NCI-H446 treated with DMSO at 0.1 percent for 48 hours (cell line): ENCODE data around the gene RBFOX2.

ENCODE experiments used
- DNase-seq: peaks from one replicate; lab custom pipeline; 2025; lab: John Stamatoyannopoulos, UW

The RBFOX2 gene

GRCh38 chr22:35930933-35931332, 97.7 kb downstream of the RBFOX2 start:
- DNase-seq: peak; percentile 25

DNA sequence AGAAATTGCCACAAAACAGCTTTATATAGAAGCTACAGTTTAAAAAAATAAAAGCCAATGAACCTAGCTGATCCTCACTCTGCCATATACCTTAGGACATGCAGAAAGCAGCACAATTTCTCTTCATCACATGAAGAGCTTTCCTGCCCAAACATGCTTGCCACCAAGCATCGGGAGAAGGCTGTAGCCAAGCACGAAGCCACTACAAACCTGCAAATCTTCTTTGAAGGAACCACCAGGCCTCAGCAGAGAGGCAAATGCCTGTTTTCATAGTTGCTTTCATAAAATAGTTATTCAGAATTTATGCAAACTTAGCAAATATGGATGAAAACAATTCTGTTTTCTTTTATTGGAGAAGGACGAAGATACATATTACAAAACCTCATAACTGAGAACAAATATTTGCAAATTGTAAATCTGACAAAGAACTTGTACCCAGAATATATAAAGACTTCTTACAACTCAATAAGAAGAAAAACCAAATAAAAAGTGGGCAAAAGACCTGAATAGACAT, 100.3 kb downstream of the RBFOX2 start:
- no peak for DNase-seq

GRCh38 chr22:35923026-35923425, 105.6 kb downstream of the RBFOX2 start:
- DNase-seq: no peak

- DNase-seq: peak; percentile 56
Measured at GRCh38 chr22:35921777-35922176, 106.8 kb downstream of the RBFOX2 start.

DNA sequence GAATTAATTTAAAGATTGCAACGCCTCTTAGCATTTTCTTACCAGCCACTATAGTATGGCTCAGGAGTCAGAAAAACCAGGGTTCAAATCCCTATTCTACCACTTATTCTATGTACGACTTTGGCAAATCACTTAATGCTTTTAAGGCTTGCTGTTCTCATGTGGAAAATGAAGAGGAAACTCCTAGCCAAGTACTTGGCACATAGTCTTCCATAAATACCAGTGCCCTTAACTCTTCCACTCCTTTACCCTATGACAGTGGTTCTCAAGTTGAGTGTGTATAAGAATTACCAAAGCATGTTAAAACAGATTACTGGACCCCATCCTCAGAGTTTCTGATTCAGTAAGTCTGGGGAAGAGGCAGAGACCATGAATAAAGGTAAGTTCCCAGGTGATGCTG, 107.6 kb downstream of the RBFOX2 start:
- no peak for DNase-seq

- DNase-seq: no peak
Measured at GRCh38 chr22:35919002-35919542, 109.6 kb downstream of the RBFOX2 start.

DNA sequence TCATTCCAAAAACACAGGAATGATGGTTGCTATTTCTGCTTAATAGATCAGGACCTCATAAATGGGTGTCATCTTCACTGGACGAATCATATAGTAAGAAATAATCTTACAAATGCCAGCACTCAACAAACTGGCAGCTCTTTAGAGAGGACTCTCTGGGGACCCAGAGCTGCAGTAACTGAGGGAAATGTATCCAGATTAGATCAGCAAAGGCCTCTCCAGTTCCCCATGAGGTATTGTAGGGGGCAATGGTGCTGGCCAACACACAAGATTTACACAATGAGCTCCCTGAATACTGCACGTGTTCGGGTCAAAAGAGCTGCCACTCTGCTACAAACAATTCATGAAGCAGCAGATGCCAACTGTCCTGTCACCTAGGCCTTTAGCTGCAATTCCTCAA, 110.2 kb downstream of the RBFOX2 start:
- DNase-seq: no peak

GRCh38 chr22:35917651-35918050, 111.0 kb downstream of the RBFOX2 start:
- no peak for DNase-seq

GRCh38 chr22:35915477-35916013, 113.1 kb downstream of the RBFOX2 start:
- DNase-seq: no peak

DNA sequence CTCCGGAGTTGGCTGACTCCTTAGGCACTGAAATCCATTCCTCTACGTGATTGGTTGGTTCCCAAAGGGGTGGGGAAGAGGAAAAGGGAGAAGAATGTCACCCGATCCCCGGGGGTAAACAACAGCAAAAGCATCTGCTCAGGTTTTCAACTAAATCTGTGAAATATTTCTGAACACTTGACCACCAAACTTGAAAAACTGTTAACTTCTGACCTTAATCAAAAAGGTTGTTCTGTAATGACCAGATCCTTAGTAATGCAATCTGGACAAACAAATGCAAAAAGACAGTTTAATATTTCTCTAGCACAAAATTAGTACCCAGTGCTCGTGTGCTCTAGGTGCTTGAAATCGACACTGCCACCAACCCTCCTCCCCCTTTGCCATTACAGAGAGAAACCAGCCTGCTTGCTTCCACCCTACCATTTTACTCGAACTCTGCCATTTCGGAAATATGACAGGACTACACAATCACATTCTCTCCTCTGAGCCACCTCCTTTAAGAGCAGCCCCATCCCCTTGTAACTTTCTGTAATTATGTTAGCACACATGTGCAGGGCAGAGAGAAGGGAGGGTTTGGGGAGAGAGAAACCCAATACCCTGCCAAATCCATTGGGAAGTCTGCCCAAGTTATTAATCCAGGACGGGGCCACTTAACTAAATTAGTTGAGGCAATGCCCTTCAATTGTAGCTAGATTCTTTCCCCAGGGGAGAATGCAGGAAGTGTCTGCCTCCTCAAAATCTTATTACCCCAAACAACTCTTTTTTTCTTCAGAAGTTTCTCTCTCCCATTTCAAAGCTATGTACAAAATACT, 113.8 kb downstream of the RBFOX2 start:
- peak; percentile 93 for DNase-seq

DNA sequence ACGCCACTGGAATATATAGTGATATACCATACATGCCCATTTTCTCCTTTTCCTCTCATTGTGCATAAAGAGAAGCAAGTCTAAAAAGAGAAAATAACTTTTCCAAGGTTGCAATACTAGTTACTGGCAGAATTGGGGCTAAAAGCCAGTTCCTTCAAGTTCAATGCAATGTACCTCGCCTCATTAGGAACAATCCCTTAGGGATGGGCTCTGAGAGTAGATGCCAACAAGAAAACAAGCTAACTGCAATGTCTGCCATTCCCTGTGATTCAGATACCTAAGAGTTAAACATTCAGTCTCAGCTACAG, 114.3 kb downstream of the RBFOX2 start:
- no peak for DNase-seq

- DNase-seq: no peak
Measured at GRCh38 chr22:35913925-35914324, 114.7 kb downstream of the RBFOX2 start.

DNA sequence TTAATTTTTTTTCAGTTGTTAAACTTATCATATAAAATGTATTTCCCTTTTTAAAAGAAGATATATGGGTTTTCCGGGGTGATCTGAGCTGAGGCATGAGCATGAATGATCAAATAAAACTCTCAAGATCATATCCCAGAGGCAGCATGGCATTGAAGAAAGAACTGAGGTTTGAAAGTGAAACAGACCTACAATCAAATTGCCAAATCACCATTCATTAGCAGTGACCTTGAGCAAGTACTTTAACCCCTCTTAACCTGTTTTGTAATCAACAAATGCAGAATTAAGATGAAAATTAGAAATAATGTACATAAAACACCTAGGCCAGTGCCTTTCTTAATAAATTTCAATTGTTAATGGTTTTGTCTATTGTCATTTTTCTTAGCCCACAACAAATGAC, 116.0 kb downstream of the RBFOX2 start:
- DNase-seq: no peak

DNA sequence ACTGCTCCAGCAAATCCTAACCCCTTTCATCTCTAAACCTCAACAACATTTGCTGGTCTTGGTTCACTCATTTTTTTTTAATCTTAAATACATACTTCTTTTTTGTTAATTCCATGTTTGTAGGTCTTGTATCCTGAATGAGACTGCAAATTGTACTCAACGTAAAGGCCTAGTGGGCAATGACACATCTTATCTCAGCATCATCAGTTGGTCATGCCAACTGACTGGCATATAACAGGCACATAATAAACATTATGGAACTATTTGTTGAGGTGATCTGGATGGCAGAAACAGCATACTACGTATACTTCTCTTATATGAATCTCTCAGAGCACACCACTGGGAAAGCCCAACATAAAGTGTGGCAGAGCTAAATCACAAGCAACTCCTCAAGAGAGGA, 116.7 kb downstream of the RBFOX2 start:
- no peak for DNase-seq

DNA sequence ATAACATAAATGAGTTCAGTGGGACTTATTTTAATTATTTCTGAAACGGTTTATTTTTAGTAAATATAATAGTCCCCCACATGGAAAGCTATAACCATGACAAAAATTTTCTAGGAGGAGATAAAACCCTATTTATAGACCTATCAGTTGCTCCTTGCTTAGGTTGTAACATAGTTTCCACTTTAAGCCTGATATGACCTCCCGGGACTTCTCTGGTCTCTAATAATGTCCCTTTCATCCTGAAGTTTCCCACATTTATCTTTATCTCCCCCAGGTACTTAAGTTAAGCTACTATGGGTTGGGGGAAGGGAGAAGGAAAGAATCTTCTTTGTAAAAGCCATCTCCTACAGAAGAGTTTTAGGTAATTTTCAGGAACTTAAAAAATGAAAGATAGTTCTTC, 117.7 kb downstream of the RBFOX2 start:
- no peak for DNase-seq

DNA sequence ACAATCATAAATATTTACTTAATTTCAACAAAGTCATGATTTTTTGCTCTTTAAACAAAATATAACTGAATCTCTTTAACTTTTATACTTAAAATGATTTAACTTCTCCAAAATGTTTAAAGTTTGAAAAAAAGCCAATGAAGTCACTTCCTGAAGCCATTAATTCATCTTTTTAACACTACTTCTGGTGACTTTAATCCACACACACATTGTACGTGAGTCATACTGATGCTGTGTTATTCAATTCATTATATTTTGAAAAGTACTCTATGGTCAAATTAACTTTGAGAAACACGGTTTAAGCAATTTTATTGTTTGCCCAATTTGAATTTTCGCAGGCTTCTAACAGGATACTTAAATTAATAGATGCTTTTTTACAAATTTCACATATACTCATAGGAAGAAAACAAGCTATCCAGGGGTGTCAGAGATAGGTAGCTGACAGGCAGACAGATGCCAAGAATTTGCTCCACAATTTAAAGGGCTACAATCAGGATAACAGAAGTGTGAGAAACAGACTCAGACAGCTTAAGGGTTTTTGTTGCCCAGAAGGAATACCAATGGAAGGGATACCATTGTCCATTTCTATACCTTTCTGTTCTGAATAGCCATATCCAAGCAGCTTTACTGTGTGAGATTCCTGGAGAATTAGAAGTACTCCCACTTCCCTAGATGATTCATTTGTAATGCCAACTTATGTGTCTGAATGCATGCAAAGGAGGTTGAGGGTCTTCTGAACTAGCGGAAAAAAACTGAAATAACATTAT, 118.4 kb downstream of the RBFOX2 start:
- DNase-seq: no peak

DNA sequence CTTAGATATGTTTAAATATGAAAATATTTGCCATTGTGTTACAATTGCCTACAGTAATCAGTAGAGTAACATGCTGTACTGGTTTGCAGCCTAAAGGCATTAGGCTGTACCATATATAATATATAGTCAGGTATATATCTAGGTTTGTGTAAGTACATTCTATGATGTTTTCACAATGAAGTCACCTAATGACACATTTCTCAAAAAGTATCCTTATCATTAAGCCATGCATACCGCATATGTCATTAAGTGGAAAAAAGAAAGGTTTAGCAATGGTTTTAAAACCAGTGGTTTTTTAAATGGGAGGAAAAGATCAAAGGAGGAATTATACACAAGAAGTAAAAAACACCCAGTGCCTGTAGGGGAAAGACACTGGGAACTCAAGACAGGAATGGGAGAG, 122.7 kb downstream of the RBFOX2 start:
- DNase-seq: no peak

GRCh38 chr22:35904752-35905151, 123.9 kb downstream of the RBFOX2 start:
- no peak for DNase-seq

GRCh38 chr22:35904336-35904692, 124.3 kb downstream of the RBFOX2 start:
- no peak for DNase-seq

GRCh38 chr22:35903571-35904335, 124.9 kb downstream of the RBFOX2 start:
- DNase-seq: no peak

- DNase-seq: no peak
Measured at GRCh38 chr22:35900483-35901168, 128.0 kb downstream of the RBFOX2 start.

- no peak for DNase-seq
Measured at GRCh38 chr22:35899736-35900135, 128.9 kb downstream of the RBFOX2 start.
